Fibroblast of upper back skin (primary cell): ENCODE results near the gene LHX3.
"Not testable (repeated sequence)": the region's sequence is repeated elsewhere in the genome, so short reads cannot be mapped to it uniquely, and the experiment has no call there.

ENCODE experiments used
- DNase-seq: peaks from one replicate; pipeline ENCODE4 v3.0.0-alpha.2; 2013

The LHX3 gene

DNA sequence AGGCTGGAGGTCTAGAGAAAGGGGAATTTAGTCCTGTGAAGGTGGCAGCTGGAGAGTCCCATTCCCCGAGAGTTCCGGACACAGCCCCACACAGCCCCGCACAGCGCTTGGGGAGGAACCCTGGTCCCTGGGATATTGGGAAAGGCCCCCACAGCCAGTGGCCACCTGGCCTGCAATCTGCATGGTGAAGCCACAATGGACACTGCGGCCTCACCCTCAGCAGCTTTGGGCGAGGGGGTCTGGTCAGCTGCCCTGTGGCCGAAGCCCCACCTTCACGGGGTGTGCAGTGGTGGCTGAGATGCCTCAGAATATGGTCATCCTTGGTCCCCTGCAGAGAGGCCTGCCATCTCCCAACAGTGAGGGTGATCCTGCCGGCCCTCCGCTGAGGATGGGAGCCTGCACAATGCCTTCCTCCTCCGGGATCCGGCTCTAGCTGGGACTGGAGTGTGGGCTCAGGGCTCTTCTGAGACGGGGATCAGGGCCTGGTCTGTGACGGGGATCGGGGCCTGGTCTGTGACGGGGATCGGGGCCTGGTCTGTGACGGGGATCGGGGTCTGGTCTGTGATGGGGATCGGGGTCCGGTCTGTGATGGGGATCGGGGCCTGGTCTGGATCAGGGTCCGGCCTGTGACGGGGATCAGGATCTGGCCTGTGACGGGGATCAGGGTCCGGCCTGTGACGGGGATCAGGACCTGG lies 52.9 kb downstream of the LHX3 start:
- no peak for DNase-seq

DNA sequence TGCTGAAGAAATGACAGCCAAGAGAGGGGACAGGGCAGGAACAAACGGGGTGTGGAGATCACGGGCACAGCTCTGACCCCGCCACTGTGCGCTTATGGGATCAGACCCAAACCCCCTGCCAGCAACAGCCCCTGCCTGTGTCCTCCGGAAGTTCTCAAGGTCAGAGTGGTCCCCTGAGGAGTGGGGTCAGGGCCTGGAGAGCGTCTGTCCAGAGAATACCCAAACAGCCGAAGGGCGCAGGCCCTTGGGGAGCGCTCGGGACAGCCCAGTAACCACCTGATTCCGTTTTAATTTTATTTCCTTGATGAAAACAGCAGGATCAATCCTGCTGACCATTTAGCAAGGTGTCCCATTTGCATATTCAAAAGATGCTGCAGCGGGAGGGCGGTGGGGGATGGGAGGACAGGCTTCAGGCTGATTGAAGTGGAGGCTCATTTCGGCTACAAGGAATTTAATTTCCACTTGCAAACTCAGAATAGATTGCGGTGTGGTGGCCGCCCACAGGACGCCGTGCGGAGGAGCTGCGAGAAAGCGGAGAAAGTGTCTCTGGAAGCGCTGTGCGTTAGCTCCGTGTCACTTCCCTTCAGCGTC lies 53.6 kb downstream of the LHX3 start:
- DNase-seq, result no peak

DNA sequence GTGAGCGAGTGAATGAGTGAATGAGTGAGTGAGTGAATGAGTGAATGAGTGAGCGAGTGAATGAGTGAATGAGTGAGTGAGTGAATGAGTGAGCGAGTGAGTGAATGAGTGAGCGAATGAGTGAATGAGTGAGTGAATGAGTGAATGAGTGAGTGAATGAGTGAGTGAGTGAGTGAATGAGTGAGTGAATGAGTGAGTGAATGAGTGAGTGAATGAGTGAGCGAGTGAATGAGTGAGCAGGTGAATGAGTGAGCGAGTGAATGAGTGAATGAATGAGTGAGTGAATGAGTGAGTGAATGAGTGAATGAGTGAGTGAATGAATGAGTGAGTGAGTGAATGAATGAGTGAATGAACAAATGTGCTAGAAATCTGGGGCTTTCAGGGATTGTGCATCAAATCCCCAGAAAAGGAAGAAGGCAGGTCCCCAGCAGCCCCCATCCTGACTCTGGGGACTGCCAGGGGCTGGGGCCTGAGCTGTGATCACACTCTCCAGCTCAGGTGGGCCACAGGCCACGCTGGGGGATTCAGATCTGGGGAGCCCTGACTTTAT lies 54.2 kb downstream of the LHX3 start:
- DNase-seq, result not testable (repeated sequence)

- DNase-seq, result no peak
Measured at GRCh38 chr9:136149853-136150252, 55.1 kb downstream of the LHX3 start.

DNA sequence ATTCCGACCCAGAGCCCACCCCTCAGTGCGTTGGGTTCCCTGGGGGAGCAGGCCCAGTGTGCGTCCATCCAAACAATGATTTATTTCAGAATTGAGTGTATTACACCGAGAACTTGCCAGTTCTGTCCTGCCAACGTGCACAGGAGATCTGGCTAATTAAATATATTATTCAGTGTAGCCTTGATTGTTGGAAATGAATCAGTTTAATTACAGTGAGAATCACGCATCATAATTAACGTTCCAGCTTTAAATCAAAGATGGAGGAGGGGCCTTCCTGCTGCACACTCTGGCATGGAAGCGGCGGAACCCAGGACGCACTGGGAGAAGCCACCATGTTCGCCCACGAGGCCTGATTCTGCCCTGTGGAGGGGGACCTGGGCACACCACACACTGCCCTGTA lies 55.6 kb downstream of the LHX3 start:
- no peak for DNase-seq

GRCh38 chr9:136148766-136149165 lies 56.2 kb downstream of the LHX3 start:
- DNase-seq, result no peak

DNA sequence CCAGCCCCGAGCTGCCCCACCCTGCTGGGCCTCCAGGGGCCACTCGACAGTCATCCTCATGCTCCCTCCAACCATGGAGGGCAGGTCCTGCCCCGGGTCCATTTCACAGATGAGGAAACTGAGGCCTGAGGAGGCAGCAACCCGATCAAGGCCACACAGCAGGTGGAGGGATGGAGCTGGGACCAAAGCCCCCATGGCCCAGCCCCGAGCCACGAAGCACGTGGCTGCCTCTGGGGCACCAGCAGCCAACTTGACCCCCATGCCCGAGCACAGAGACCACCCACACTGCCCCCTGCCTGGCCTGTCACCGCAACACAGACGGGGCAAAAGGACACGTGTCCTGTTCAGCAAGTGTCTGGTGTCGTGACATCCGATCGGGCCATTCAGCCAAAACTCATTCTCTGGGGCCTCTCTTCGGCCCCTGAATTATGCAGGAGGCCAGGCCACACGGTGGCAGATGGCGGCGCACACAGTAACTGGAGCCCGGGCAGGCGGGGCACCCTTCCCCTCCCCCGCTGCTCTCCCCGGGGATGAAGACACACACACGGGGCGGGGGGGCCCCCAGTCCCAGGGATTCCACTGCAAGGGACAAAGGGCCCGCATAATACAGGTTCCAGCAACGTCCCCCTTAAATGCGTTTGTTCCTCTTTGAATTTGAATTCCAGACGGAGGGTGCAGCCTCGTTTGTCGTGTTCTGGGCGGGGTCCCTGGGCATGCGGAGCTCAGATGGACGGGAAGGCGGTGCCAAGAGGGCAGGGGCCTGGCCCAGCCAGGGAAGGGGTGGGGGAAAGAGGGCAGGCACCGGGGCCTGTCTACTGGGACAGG lies 56.8 kb downstream of the LHX3 start:
- no peak for DNase-seq

- no peak for DNase-seq
Measured at GRCh38 chr9:136147038-136147889, 57.7 kb downstream of the LHX3 start.
